Measurements from ENCODE around the gene C11orf52.
A peak's percentile ranks its signal among the peaks of the same experiment; 100 is the strongest.

C11orf52 gene

GRCh38 chr11:111913031-111913861 lies 5.5 kb upstream of the C11orf52 start:
- Histone ChIP-seq H3K23ac (ENCODE audit: low read length) (no peak overlapping the region), H3K4me3 (ENCODE audit: low read depth, low read length) (no peak overlapping the region), H2BK5ac (ENCODE audit: low read depth, low read length, poor library complexity) (no peak overlapping the region), H3K27ac (ENCODE audit: low read depth, low read length) (no peak overlapping the region), H3K9me3 (ENCODE audit: insufficient read depth, low read depth, low read length) (peaks cover 2% of the 10 kb centered on the region), H4K12ac (ENCODE audit: low read depth, low read length) (no peak overlapping the region), H3K18ac (ENCODE audit: low read length) (no peak overlapping the region), H4K91ac (ENCODE audit: low read depth, low read length) (peak overlapping the region; percentile 4), H3K14ac (ENCODE audit: low read length) (no peak overlapping the region), H2BK12ac (ENCODE audit: low read length) (peak overlapping the region; percentile 34), H3K4me1 (ENCODE audit: control insufficient read depth in 1 of 2, insufficient read depth in 2 of 2, low read length in 2 of 2) (peaks cover 20 to 24% of the 10 kb centered on the region in 2 experiments), H2AFZ (ENCODE audit: insufficient read depth, low read length, poor library complexity) (no peak overlapping the region), H3K4ac (ENCODE audit: low read depth, low read length) (no peak overlapping the region), H3K79me1 (ENCODE audit: low read length) (peaks cover 8% of the 10 kb centered on the region), H2AK5ac (ENCODE audit: low read length) (no peak overlapping the region), H3K36me3 (ENCODE audit: control insufficient read depth in 1 of 2, insufficient read depth in 2 of 2, low read length in 2 of 2) (no peaks in the 10 kb centered on the region), H2BK120ac (ENCODE audit: insufficient read depth, low read length, poor library complexity) (no peak overlapping the region), H3K27me3 (ENCODE audit: insufficient read depth, low read length) (no peaks in the 10 kb centered on the region), H3K9ac (ENCODE audit: low read length) (no peak overlapping the region), H3K4me2 (ENCODE audit: low read length) (no peak overlapping the region), H4K8ac (ENCODE audit: low read depth, low read length) (no peak overlapping the region), H3K79me2 (ENCODE audit: control insufficient read depth, insufficient read depth, low read length, poor library complexity) (no peaks in the 10 kb centered on the region)
- DNase-seq: no peak
- no CpG with 5 or more reads among the region's 24 CpGs for WGBS (ENCODE audit: extremely low coverage, insufficient coverage, insufficient read length)

- Histone ChIP-seq H3K23ac (ENCODE audit: low read length) (no peak overlapping the region), H3K79me1 (ENCODE audit: low read length) (peaks cover 11% of the 10 kb centered on the region), H3K4me3 (ENCODE audit: low read depth, low read length) (no peak overlapping the region), H3K79me2 (ENCODE audit: control insufficient read depth, insufficient read depth, low read length, poor library complexity) (peaks cover 2% of the 10 kb centered on the region), H3K18ac (ENCODE audit: low read length) (no peak overlapping the region), H3K36me3 (ENCODE audit: control insufficient read depth in 1 of 2, insufficient read depth in 2 of 2, low read length in 2 of 2) (no peaks in the 10 kb centered on the region), H2AFZ (ENCODE audit: insufficient read depth, low read length, poor library complexity) (no peak overlapping the region), H4K12ac (ENCODE audit: low read depth, low read length) (no peak overlapping the region), H3K9ac (ENCODE audit: low read length) (no peak overlapping the region), H3K14ac (ENCODE audit: low read length) (no peak overlapping the region), H4K8ac (ENCODE audit: low read depth, low read length) (no peak overlapping the region), H3K4ac (ENCODE audit: low read depth, low read length) (no peak overlapping the region), H2BK120ac (ENCODE audit: insufficient read depth, low read length, poor library complexity) (no peak overlapping the region), H3K27me3 (ENCODE audit: insufficient read depth, low read length) (no peaks in the 10 kb centered on the region), H3K4me2 (ENCODE audit: low read length) (no peak overlapping the region), H2BK5ac (ENCODE audit: low read depth, low read length, poor library complexity) (no peak overlapping the region), H3K4me1 (ENCODE audit: control insufficient read depth in 1 of 2, insufficient read depth in 2 of 2, low read length in 2 of 2) (peaks cover 21 to 22% of the 10 kb centered on the region in 2 experiments), H4K91ac (ENCODE audit: low read depth, low read length) (no peak overlapping the region), H2AK5ac (ENCODE audit: low read length) (no peak overlapping the region), H3K27ac (ENCODE audit: low read depth, low read length) (no peak overlapping the region), H3K9me3 (ENCODE audit: insufficient read depth, low read depth, low read length) (peaks cover 2% of the 10 kb centered on the region), H2BK12ac (ENCODE audit: low read length) (no peak overlapping the region)
- no peak for DNase-seq
- WGBS (ENCODE audit: extremely low coverage, insufficient coverage, insufficient read length): no CpG with 5 or more reads among the region's 4 CpGs
These were observed 4.7 kb upstream of the C11orf52 start for GRCh38 chr11:111913997-111914396.

GRCh38 chr11:111916768-111917167 lies 1.9 kb upstream of the C11orf52 start:
- Histone ChIP-seq H3K23ac (ENCODE audit: low read length) (no peak overlapping the region), H4K91ac (ENCODE audit: low read depth, low read length) (no peak overlapping the region), H3K27me3 (ENCODE audit: insufficient read depth, low read length) (no peaks in the 10 kb centered on the region), H2BK5ac (ENCODE audit: low read depth, low read length, poor library complexity) (no peak overlapping the region), H3K36me3 (ENCODE audit: control insufficient read depth in 1 of 2, insufficient read depth in 2 of 2, low read length in 2 of 2) (no peaks in the 10 kb centered on the region), H3K79me1 (ENCODE audit: low read length) (peaks cover 5% of the 10 kb centered on the region), H2AK5ac (ENCODE audit: low read length) (no peak overlapping the region), H3K14ac (ENCODE audit: low read length) (no peak overlapping the region), H3K4me1 (ENCODE audit: control insufficient read depth in 1 of 2, insufficient read depth in 2 of 2, low read length in 2 of 2) (peaks cover 7 to 8% of the 10 kb centered on the region in 2 experiments), H3K4ac (ENCODE audit: low read depth, low read length) (no peak overlapping the region), H3K18ac (ENCODE audit: low read length) (no peak overlapping the region), H2BK120ac (ENCODE audit: insufficient read depth, low read length, poor library complexity) (no peak overlapping the region), H3K4me3 (ENCODE audit: low read depth, low read length) (no peak overlapping the region), H3K9me3 (ENCODE audit: insufficient read depth, low read depth, low read length) (peaks cover 2% of the 10 kb centered on the region), H3K4me2 (ENCODE audit: low read length) (no peak overlapping the region), H2BK12ac (ENCODE audit: low read length) (no peak overlapping the region), H3K27ac (ENCODE audit: low read depth, low read length) (no peak overlapping the region), H2AFZ (ENCODE audit: insufficient read depth, low read length, poor library complexity) (no peak overlapping the region), H4K8ac (ENCODE audit: low read depth, low read length) (no peak overlapping the region), H3K9ac (ENCODE audit: low read length) (no peak overlapping the region), H3K79me2 (ENCODE audit: control insufficient read depth, insufficient read depth, low read length, poor library complexity) (peaks cover 2% of the 10 kb centered on the region), H4K12ac (ENCODE audit: low read depth, low read length) (no peak overlapping the region)
- no CpG with 5 or more reads among the region's 1 CpG for whole genome bisulfite sequencing (ENCODE audit: extremely low coverage, insufficient coverage, insufficient read length)
- no peak for DNase-seq

- no peak for DNase-seq
- H4K12ac ChIP-seq (ENCODE audit: low read depth, low read length): no peak overlapping the region
- no peak overlapping the region for H2AFZ ChIP-seq (ENCODE audit: insufficient read depth, low read length, poor library complexity)
- H3K27me3 ChIP-seq (ENCODE audit: insufficient read depth, low read length): no peaks in the 10 kb centered on the region
- no peak overlapping the region for H3K23ac ChIP-seq (ENCODE audit: low read length)
- H2BK5ac ChIP-seq (ENCODE audit: low read depth, low read length, poor library complexity): no peak overlapping the region
- H3K9me3 ChIP-seq (ENCODE audit: insufficient read depth, low read depth, low read length): peaks cover 2% of the 10 kb centered on the region
- no peak overlapping the region for H4K8ac ChIP-seq (ENCODE audit: low read depth, low read length)
- H3K79me1 ChIP-seq (ENCODE audit: low read length): peaks cover 4% of the 10 kb centered on the region
- H3K4me3 ChIP-seq (ENCODE audit: low read depth, low read length): no peak overlapping the region
- no peak overlapping the region for H3K14ac ChIP-seq (ENCODE audit: low read length)
- no peak overlapping the region for H3K4ac ChIP-seq (ENCODE audit: low read depth, low read length)
- H2BK12ac ChIP-seq (ENCODE audit: low read length): no peak overlapping the region
- H3K27ac ChIP-seq (ENCODE audit: low read depth, low read length): no peak overlapping the region
- no peak overlapping the region for H2BK120ac ChIP-seq (ENCODE audit: insufficient read depth, low read length, poor library complexity)
- H3K9ac ChIP-seq (ENCODE audit: low read length): no peak overlapping the region
- H3K36me3 ChIP-seq (ENCODE audit: control insufficient read depth in 1 of 2, insufficient read depth in 2 of 2, low read length in 2 of 2): no peaks in the 10 kb centered on the region
- no peak overlapping the region for H4K91ac ChIP-seq (ENCODE audit: low read depth, low read length)
- no CpG with 5 or more reads among the region's 2 CpGs for WGBS (ENCODE audit: extremely low coverage, insufficient coverage, insufficient read length)
- no peak overlapping the region for H2AK5ac ChIP-seq (ENCODE audit: low read length)
- H3K4me2 ChIP-seq (ENCODE audit: low read length): no peak overlapping the region
- H3K18ac ChIP-seq (ENCODE audit: low read length): no peak overlapping the region
- H3K4me1 ChIP-seq (ENCODE audit: control insufficient read depth in 1 of 2, insufficient read depth in 2 of 2, low read length in 2 of 2): peaks cover 3 to 4% of the 10 kb centered on the region in 2 experiments
- peaks cover 2% of the 10 kb centered on the region for H3K79me2 ChIP-seq (ENCODE audit: control insufficient read depth, insufficient read depth, low read length, poor library complexity)
These were observed 1.4 kb upstream of the C11orf52 start for GRCh38 chr11:111917312-111917711.

Data from trophoblast cell (in vitro differentiated cells and primary cell).